Stimulated activated CD8-positive, alpha-beta memory T cell treated with anti-CD3 and anti-CD28 coated beads, Interleukin-2, amount 100 ng/mL, for 48 hours (primary cell): Measurements from ENCODE around the gene PPP1R36.
"Not testable (repeated sequence)": the region's sequence is repeated elsewhere in the genome, so short reads cannot be mapped to it uniquely, and the experiment has no call there.

Source experiments
- DNase-seq, 2 donors: peaks; one replicate each; pipeline ENCODE4 v3.0.0-alpha.2; 2020; ENCODE audit warnings: low read depth in 2 of 2

Gene PPP1R36

DNA sequence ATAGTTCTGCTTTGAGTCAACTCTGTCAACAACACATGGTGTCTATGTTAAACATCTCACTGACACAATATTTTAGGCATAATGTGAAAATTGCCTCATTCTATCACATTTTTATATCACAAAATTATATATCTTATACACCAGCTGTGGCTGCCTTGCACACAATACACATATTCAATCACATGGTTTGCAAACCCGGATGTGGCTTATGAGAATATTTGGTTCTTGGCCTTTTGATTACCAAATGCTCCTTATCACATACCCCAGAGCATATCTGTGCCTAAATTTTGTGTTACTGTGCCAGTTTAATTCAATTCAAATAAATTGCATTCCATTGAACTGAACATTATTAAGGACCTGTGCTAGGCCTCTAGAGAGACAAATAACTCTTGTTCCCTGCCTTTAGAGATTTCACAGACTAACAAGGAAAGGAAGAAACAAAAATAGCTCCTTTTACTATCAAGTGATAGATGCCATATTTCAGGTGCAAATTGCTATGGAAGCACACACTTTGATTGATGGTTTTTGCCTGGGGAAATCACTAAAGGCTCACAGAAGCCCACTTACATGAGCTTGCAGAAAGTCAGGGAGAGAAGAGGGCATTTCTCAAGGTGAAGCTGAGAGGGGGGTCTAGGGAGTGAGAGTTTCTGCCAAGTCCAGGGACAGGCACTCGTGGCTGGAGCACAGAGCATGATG is 63.4 kb downstream of the PPP1R36 start:
- DNase-seq, result no peak

DNA sequence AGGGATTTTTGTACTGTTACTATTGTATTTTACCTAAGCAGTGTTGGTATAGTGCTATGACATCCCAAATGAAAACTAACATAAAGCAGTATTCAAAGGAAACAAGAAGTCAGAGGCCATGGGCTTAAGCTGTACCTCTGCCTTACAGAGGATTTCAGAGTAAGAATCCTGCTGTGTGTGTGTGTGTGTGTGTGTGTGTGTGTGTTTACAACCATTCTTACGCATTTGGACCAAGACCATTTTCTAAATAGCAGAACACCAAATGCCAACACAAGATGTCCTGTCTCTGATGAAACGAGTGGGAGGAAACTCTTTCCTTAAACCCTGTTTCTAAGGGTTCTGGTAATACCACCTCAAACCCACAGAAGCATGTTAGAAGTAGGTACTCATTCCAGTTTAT is 64.4 kb downstream of the PPP1R36 start:
- no peak for DNase-seq

DNA sequence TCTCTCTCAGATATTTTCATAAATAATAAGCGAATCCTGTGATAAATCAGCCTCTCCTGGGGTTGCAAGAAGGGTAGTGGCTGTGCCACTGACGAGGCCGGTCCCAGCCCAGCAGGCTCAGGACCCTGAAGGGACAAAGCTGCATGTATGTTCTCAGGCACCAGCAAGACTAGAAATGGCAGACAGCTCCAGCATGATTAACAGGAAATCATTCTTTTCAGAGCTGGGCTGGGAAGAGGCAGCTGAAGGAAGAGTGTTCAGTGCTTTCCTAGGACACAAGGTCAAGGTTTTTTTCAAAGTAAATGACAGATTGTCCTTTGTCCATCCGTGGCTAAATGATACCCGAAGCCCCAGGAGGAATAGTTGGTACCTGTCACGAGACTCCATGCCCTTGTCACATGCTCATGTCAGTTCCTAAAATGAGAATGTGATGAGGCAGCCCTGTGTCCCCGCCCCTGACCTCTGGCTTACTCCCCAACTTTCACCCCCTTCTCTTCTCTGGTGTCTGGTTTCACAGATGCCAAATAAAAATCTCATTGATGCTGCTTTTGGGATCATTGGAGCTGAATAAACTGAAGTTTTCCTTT is 65.1 kb downstream of the PPP1R36 start:
- no peak for DNase-seq

DNA sequence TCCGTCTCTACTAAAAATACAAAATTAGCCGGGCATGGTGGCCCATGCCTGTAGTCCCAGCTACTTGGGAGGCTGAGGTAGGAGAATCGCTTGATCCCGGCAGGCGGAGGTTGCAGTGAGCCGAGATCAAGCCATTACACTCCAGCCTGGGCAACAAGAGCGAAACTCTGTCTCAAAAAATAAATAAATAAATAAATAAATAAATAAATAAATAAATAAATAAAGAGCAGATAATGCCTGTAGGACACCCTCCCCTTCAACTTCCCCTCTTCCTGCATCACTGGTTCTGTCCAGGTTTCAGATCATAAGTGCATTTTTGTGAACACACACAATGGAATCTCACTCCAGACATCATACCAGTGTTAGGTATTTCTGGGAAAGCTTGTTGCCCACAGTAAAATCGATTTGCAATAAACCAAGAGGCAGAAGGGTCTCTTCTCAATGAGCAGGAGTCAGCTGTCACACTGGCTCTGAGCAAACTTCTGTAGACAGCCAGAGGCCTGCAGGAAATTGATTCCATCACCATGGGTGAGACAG is 68.2 kb downstream of the PPP1R36 start:
- not testable (repeated sequence) for DNase-seq

DNA sequence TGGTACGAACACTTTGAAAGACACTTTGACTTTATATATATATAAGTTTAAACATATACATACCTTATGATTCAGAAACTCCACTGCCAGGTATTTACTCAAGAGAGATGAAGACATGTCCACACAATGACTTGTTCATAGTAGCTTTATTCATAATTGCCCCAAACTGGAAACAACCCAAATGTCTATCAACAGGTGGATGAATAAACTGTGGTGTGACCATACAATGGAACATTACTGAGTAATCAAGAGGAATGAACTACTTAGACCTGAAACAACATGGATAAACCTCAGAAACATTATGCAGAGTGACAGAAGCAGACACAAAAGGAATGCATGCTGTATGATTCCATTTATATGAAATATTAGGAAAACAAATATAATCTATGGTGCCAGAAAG is 71.1 kb downstream of the PPP1R36 start:
- DNase-seq, result no peak

DNA sequence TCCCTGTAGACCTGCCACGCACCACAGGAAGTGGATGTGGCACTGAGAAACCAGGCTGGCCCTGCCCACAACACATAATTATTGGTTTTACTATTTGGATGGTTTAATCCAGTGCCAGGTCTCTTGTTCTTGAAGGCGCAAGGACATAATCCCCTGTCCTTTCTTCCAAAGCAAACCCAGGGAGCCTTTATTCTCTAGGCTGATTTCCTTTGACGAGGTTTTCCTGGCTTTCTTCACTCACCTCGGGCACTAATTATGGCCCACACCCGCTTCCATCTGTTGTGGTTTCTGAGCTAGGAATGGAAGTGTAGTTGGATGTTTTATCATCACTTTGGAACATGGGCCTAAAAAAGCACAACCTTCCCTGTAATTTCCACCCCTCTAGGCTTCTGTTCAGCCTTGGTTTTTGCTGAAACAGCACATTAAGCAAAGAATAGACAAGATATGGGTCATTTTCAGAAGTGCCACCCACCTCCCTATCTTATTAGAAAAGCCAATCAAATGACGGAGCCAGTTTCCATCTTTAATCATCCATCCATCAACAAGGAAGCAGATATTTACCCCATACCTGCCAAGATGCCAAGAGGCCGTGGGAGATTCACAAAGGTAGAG is 73.9 kb downstream of the PPP1R36 start:
- DNase-seq, result no peak

DNA sequence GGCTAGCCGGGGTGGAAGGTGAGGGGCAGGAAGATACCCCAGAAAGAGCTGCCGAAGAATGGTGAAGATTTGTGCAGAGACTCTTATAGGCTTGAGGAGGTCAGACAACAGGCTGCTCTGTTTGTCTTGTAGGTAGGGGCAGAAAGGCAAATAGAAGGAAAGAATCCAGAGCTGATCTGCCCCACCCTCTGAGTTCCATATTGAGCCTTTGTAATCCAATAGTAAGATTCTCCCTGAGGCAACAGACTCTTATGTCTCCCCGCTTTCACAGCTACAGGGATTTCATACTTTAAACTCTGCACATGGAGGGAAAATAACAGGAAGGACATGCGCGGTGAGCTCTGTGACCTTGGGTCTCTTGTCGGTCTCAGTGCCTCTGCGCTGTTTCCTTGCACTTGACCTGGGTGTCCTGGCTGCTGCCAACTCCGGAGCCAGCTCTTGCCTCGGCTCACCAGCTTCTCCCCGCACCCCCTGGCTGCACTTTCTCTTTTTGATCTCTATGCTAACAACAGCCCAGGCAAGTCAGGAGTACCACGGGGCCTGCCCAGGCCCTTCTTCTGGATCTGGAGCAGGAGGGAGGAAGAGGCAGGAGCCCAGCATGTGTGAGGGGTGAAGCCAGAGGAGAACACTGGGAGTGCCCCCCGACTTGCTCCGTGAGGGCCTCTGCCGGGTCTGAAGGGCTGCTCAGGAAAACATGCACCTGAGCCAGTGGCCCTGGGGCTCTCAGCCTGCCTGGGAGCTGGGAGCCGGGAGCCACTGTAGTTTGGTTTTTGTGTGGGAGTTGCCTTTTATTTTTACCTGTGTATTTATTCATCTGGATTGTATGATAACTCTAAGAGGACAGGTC is 75.8 kb downstream of the PPP1R36 start:
- DNase-seq, result no peak

DNA sequence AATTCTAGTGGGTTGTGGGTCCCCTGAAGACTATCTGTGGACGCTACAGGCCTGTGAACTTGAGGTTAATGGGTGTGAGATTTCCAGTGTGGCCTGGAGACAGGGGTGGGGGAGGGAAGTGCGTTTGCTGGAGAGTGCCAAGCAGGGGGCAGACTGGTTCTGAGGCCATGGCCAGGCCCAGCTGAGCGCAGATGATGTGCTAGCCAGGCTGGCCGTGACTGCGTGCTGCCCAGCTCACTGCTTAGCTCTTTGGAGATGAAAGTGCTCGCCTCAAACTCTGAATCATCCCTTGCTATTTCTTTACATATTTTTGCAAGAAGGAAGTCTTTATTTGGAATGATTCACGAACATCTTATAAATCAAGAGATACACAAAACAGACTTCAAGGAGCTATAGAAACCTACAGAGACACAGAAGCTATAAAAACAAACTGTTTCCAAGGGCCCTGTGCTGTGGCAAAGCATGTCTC is 79.2 kb downstream of the PPP1R36 start:
- DNase-seq, result no peak

DNA sequence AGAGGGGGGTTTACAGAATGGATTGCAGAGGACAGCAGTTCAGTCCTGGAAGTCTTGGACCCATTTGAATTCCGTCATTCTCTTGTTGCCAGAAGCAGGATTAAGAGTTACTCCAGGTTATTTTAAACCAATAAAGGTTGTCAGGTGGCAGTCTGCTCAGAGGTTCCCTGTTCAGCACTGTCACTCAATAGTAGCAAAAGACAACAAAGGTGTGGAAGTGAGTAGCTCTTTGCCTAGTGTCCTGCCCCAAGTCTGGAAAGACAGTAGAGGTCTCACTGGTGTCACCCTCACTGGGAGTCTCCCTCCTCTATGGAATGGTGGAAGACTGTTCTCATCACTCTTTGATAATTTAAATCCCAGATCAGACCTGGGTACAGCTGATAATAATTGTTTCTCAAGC is 81.0 kb downstream of the PPP1R36 start:
- no peak for DNase-seq

DNA sequence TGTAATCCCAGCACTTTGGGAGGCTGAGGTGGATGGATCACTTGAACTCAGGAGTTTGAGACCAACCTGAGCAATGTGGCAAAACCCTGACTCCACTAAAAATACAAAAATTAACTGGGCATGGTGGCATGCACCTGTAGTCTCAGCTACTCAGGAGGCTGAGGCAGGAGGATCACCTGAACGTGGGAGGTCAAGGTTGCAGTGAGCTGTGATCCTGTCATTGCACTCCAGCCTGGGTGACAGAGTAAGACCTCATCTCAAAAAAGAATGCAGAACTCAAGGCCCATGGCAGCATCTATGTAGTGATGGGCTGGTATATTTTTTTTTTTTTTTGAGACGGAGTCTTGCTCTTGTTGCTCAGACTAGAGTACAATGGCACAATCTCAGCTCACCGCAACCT is 81.5 kb downstream of the PPP1R36 start:
- not testable (repeated sequence) for DNase-seq

DNA sequence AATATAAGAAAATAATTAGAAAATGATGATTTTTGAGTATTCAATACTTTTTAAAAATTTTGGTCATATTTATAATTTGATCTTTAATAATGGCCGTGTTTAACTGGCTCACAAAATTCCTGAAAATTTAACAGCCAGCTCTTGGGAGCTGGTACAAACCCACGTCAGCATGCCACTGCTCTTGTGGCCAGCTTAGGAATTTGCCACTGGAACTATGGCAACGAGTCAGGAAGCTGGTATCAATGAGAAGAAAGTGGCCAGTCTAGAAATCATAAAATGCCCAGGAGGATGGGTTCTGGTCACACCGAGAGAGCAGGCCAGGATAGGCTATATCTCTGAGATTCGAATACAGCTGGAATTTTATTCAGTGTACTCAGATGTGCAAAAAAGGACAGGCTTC is 82.3 kb downstream of the PPP1R36 start:
- DNase-seq, result no peak

DNA sequence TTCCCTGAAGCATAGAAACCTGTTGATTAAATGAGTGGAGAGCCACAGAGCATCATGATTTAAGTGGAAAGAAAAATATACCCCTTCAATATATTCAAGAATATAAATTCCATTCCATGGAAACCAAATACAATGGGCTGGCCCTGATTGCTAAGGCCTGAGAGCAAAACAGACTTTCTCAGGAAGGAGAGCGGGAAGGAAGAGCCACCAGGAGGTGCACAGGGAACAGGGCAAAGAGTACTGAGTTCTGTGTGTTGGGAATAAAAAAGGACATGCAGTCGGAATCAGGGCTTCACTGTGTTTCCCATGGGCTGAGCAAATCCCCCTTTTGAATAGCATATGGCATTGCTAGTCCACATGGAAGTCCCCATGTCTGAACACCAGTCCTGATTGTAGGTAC is 84.8 kb downstream of the PPP1R36 start:
- DNase-seq, result no peak

DNA sequence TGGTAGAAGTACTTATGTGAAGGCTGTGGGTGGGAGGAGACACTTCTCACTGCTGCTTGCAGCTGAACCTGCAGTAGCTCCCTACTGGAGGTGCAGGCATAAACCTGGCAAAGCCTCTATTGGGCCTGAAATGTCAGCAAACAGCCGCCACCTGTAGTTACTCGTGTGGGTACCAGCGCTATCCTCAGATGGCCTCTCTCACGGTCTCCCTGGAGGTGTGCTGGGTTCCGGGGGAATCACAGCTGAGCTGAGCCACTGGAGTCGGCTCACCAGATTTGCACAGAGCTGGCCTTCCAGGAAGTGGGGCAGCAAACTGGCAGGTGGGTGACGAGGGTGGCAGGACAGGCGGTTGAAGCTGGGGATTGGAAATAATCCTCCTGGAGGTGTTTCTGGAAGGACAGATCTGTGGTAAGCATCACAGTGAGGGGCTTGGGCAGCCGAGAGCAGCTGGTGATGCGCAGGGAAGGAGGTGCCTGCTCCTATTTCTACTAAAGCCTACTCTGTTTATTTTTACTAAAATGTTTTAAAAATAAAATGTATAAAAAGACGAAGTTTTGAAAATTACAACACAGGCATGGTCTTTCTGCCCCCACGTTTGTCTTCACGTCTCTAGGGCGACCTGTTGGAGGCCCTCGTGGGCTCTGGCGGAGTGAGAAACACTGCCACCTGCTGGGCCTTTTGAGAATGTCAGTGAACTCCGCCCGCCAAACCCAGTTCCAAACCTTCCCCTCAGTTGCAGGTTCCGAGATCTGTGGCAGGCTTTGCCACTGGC is 86.6 kb downstream of the PPP1R36 start:
- peak; percentile 40 to 65 for DNase-seq

DNA sequence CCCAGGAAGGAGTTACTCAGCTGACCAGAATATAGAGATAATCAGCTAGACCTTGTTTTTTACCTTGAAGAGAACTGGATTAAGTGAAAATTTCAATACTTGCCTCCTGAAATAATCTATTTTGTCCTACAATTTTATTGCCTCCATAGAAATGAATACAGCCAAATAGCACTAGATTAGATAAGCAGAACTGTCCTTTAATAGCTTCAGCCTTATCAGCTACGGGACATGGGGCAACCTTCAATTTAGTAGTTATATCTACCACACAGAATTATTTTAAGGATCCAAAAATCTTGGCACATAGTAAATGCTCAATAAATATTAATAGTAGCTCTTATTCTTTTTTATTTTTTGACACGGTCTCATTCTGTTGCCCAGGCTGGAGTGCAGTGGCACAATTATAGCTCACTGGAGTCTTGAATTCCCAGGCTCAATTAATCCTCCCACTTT is 87.2 kb downstream of the PPP1R36 start:
- no peak for DNase-seq

DNA sequence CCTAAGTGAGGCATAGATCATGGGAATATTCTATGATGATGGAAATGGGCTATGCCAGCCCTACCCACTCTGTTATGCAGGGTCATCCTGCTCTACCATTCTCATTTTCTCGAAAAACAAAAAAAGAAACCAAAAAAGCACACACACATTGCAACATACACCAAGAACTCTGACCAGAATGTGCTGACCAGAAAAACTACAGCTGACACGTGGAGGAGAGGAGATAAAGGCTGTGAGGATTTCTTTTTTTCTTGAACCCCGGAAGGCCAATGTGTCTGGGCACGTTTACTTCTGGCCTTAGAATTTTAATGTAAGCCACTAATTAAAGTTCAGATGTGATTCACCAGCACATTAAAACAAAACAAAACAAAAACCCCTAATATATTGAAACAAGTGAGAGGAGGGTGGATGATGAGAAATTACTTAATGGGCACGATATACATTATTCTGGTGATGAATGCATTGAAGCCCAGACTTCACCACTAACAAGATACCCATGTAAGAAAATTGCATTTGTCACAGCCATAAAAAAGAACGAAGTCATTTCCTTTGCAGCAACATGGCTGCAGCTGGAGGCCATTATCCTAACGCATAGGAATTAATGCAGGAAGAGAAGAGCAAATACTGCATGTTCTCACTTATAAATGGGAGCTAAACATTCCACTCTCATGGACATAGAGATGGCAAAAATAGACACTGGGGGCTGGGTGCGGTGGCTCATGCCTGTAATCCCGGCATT is 88.1 kb downstream of the PPP1R36 start:
- DNase-seq, result no peak

DNA sequence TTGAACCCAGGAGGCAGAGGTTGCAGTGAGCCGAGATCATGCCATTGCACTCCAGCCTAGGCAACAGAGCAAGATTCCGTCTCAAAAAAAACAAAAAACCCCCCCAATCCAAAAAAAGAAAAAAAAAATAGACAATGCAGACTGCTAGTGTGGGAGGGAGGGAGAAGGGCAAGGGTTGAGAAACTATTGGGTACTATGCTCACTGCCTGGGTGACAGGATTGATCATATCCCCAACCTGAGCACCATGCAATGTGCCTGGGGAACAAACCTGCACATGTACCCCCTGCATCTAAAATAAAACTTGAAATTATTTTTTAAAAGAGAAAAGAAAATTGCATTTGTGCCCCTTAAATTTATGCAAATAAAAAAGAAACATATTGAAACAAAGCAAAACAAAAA is 88.9 kb downstream of the PPP1R36 start:
- DNase-seq, result no peak
